Naive thymus-derived CD4-positive, alpha-beta T cell (primary cell): ENCODE results near the gene NEU4. TPM values are rescaled to one million over a fixed set of nuclear protein-coding genes. Genes with fewer than 3 reads are reported as not detected.

Experiments
- ATAC-seq: fragments of 150-1000 bp; cut with Tn5 transposase; 2 replicates; pipeline ENCODE4 v1.10.0; 2021; ENCODE audit warnings: mild to moderate bottlenecking, moderate library complexity
- CTCF ChIA-PET: fragments of 350-600 bp; sonication (Branson Sonifier 250); formaldehyde crosslinking; loops from one replicate; lab custom pipeline; 2021; ENCODE audit warnings: antibody characterized with exemption; lab: Charles Lee
- POLR2A ChIA-PET: fragments of 350-600 bp; sonication (Branson Sonifier 250); formaldehyde crosslinking; loops from one replicate; lab custom pipeline; 2021; ENCODE audit warnings: antibody characterized with exemption, inconsistent platforms; lab: Charles Lee
- DNase-seq, 9 donors: peaks; one replicate each; pipeline versions ENCODE4 v3.0.0 to v3.0.0-alpha.2; 2020 to 2022; ENCODE audit warnings: mixed read lengths in 1 of 9
- H3K27ac ChIP-seq: one replicate; pipeline ENCODE4 v1.7.0; 2013; ENCODE audit warnings: mild to moderate bottlenecking, low read depth, low read length, moderate library complexity
- H3K27me3 ChIP-seq, 2 donors: one replicate each; pipeline ENCODE4 v1.7.0; 2013; ENCODE audit warnings: low read length in 2 of 2, mild to moderate bottlenecking in 2 of 2, moderate library complexity in 2 of 2; ENCODE audit not compliant: control insufficient read depth in 2 of 2, insufficient read depth in 2 of 2
- H3K36me3 ChIP-seq, 3 experiments: 1 replicate in 2 of 3; 2 replicates in 1 of 3; pipeline ENCODE4 v1.7.0; 2013; ENCODE audit warnings: low read length in 3 of 3, mild to moderate bottlenecking in 3 of 3, moderate library complexity in 1 of 3; ENCODE audit not compliant: insufficient read depth in 3 of 3, control insufficient read depth in 2 of 3
- H3K4me1 ChIP-seq, 2 donors: one replicate each; pipeline ENCODE4 v1.7.0; 2013; ENCODE audit warnings: low read length in 2 of 2, mild to moderate bottlenecking in 2 of 2, moderate library complexity in 1 of 2; ENCODE audit not compliant: control insufficient read depth in 2 of 2, insufficient read depth in 2 of 2
- H3K4me3 ChIP-seq: 2 replicates; pipeline ENCODE4 v1.7.0; 2013; ENCODE audit warnings: mild to moderate bottlenecking, low read length
- H3K9me3 ChIP-seq, 3 experiments: 1 replicate in 2 of 3; 2 replicates in 1 of 3; pipeline ENCODE4 v1.7.0; 2013; ENCODE audit warnings: low read length in 3 of 3; ENCODE audit not compliant: control insufficient read depth in 2 of 3
- H3K27ac Mint-ChIP-seq, 9 donors: one replicate each; pipeline ENCODE4 v1.8.0; 2020 to 2022; ENCODE audit warnings: mixed read lengths in 9 of 9, mild to moderate bottlenecking in 8 of 9, moderate library complexity in 5 of 9, inconsistent platforms in 2 of 9
- H3K27me3 Mint-ChIP-seq, 5 donors: one replicate each; pipeline ENCODE4 v1.8.0; 2021 to 2022; ENCODE audit warnings: mixed read lengths in 5 of 5, mild to moderate bottlenecking in 1 of 5
- H3K36me3 Mint-ChIP-seq, 5 donors: one replicate each; pipeline ENCODE4 v1.8.0; 2020 to 2022; ENCODE audit warnings: mixed read lengths in 5 of 5, mild to moderate bottlenecking in 3 of 5, inconsistent platforms in 1 of 5
- H3K4me1 Mint-ChIP-seq, 7 donors: one replicate each; pipeline ENCODE4 v1.8.0; 2020 to 2022; ENCODE audit warnings: mixed read lengths in 7 of 7, mild to moderate bottlenecking in 3 of 7, inconsistent platforms in 1 of 7
- H3K4me3 Mint-ChIP-seq, 10 donors: one replicate each; pipeline ENCODE4 v1.8.0; 2020 to 2022; ENCODE audit warnings: mild to moderate bottlenecking in 10 of 10, mixed read lengths in 10 of 10, moderate library complexity in 6 of 10, inconsistent platforms in 2 of 10
- H3K9me3 Mint-ChIP-seq, 11 donors: one replicate each; pipeline ENCODE4 v1.8.0; 2020 to 2022; ENCODE audit warnings: mixed read lengths in 11 of 11, mild to moderate bottlenecking in 4 of 11, inconsistent platforms in 1 of 11, moderate library complexity in 1 of 11
- intact Hi-C, 2 donors: fragments of 100-400 bp; cut with micrococcal nuclease; formaldehyde crosslinking; loops; one replicate each; pipeline ENCODE4 v1.15.1; 2023
- polyA plus RNA-seq, 2 donors: library from polyadenylated mRNA; unstranded; fragments of 300-500 nt; fragmentation: Illumina TruSeq; gene quantifications; one replicate each; pipeline ENCODE4 v1.2.3, GENCODE V29; 2021
- total RNA-seq, 6 experiments: library from RNA in 5 of 6; stranded (reverse) in 5 of 6; gene quantifications; 1 replicate in 5 of 6; 2 replicates in 1 of 6; pipeline ENCODE4 v1.2.3 and lab custom pipeline; 2021 to 2026

The NEU4 gene
- total and polyA plus RNA-seq, 7 experiments from 2014 or later = 1.1 to 13.9 (median 1.2) TPM; not detected in 4

DNA sequence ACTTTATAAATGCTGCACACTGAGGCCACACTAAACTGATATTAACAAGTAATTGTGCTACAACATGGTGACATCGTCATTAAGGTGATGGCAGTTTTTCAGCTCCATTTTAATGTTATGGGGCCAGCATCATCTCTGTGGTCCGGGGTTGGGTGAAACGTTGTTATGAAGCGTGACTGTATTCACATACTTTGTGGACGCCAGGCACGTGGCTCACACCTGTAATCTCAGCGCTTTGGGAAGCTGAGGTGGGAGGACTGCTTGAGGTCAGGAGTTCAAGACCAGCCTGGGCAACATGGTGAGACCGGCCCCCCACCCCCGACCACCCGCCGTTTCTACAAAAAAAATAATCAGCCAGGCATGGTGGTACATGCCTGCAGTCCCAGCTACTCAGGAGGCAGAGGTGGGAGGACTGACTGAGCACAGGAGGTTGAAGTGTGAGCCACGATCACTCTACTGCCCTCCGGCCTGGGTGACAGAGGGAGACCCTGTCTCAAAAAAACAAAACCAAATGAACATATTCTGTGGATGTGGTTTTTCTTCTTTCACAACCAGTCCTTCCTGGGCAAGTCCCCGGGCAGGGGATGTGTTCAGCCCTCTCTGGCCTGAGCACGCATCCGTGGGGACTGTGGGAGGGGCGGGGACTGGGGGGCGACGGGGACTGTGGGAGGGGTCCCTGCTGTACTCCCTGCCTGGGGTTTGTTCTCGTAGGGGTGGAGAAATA is 45.3 kb upstream of the NEU4 start:
- Mint-ChIP-seq H3K27me3 (no peaks in the 10 kb centered on the region), H3K4me3 (peak overlapping the region in 1 of 10 donors; percentile 17), H3K27ac (peak overlapping the region in 1 of 9 donors; percentile 57), H3K36me3 (peaks cover 0 to 21% (median 19%) of the 10 kb centered on the region in 5 donors), H3K4me1 (peaks cover 0 to 15% (median 6%) of the 10 kb centered on the region in 7 donors), H3K9me3 (peaks cover 0 to 12% (median 4%) of the 10 kb centered on the region in 11 donors)
- DNase-seq = peak in 1 of 9 donors; percentile 1
- POLR2A ChIA-PET = interaction anchor here (0.5 kb wide), 1 partner anchor 77 kb away, joined by 6 read pairs; no protein-coding TSS in a partner anchor
- CTCF ChIA-PET = no interaction called here
- no peak overlapping the region for H3K4me3 ChIP-seq
- H3K27me3 ChIP-seq = no peaks in the 10 kb centered on the region
- H3K4me1 ChIP-seq = peaks cover 0 to 29% of the 10 kb centered on the region in 2 donors
- peak; percentile 55 for ATAC-seq
- peaks cover 0 to 5% (median 0%) of the 10 kb centered on the region in 3 experiments for H3K9me3 ChIP-seq
- H3K36me3 ChIP-seq = peaks cover 0 to 13% (median 5%) of the 10 kb centered on the region in 3 experiments
- intact Hi-C loops = no loop called here
- H3K27ac ChIP-seq = no peak overlapping the region

DNA sequence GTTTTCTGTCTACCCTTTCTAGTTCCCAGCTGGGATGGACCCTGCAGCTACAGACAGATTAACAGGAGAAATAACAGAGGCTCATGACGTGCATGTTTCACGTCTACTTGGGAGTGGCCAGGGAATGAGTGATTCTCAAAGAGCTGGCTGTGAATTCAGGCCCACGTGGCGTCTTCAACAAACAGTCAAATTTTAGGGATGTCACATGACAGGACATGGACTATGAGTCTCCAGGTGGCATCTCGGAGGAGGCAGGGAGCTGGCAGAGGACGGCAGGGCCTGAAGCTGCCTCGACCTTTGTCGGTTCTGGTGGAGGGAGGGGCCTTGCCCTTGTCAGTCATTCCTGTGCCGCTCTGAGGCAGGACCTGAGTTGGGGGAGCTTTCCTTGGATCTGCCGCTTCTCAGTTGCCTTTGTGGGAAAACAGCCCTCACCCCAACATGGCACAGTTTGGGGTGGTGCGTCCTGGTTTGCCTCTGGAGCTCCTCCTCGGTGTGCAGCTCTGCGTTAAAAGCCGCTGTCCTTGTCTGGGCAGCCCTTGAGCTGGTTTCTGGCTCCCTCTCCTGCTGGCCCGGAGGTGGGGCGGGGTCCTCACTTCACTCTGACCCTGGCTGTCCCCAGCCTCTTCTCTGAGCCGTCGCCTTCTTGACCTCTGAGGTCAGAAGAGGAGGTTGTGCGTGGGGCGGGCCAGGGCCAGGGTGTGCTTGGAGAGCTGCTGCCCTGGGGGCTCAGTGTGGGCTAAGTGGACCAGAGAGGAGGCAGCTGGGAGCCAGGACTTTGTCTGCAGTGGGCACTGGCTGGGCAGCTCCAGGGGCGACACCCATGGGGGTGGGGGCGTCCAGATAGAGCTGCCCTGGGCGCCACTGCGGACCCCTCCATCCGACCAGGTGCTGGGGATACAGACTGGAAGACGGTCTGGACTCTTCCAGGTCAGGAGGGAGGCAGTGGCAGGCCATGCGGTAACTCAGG is 44.4 kb upstream of the NEU4 start:
- POLR2A ChIA-PET = interaction anchor here (0.5 kb wide), 1 partner anchor 77 kb away, joined by 6 read pairs; no protein-coding TSS in a partner anchor
- H3K4me1 ChIP-seq = peaks cover 0 to 29% of the 10 kb centered on the region in 2 donors

DNA sequence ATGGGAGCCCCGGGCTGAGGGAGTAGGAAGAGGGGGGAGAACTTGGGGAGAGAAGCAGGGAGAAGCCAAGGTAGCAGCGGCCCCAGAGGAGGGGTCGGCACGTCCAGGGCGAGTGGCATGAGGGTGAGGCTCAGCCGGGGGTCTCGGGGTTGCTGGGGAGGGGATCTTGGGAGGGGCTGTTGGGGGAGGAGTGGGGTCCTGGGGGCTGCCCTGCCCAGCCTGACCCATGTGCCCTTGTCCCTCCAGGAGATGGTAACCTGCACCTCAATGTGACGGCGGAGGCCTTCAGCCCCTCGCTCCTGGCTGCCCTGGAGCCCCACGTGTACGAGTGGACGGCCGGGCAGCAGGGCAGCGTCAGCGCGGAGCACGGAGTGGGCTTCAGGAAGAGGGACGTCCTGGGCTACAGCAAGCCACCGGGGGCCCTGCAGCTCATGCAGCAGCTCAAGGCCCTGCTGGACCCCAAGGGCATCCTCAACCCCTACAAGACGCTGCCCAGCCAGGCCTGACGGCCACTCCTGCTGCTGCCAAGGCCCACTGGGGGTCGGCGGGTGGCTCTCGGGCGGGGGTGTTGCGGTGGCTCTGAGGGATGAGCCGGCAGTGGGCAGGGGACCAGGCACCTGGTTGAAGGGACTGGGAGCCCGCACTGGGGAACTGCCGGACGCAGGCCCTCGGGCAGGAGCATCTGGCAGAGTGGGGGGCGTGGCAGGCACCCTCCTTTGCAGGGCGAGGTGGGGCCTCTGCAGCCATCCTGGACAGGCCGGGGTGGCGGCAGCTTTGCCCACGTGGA is 41.3 kb upstream of the NEU4 start:
- no peaks in the 10 kb centered on the region for H3K9me3 Mint-ChIP-seq
- CTCF ChIA-PET = interaction anchor here (0.6 kb wide), 1 partner anchor 1159 kb away, joined by 3 read pairs; no protein-coding TSS in a partner anchor
- peaks cover 9 to 13% (median 11%) of the 10 kb centered on the region in 7 donors for H3K4me1 Mint-ChIP-seq

More for the DNA sequence above, 44.4 kb upstream of the NEU4 start:
- ATAC-seq (no peak), DNase-seq (no peak)
- Mint-ChIP-seq H3K36me3 (peaks cover 0 to 15% (median 12%) of the 10 kb centered on the region in 5 donors), H3K4me1 (peaks cover 0 to 15% (median 6%) of the 10 kb centered on the region in 7 donors), H3K9me3 (peaks cover 0 to 9% (median 4%) of the 10 kb centered on the region in 11 donors), H3K27me3 (no peaks in the 10 kb centered on the region), H3K27ac (peak overlapping the region in 2 of 9 donors; percentile 16 to 30), H3K4me3 (no peak overlapping the region)
- Histone ChIP-seq H3K36me3 (peaks cover 0 to 9% (median under 1%) of the 10 kb centered on the region in 3 experiments), H3K27me3 (no peaks in the 10 kb centered on the region), H3K4me3 (no peak overlapping the region), H3K27ac (no peak overlapping the region), H3K9me3 (peaks cover 0 to 5% (median 0%) of the 10 kb centered on the region in 3 experiments)
- intact Hi-C loops = no loop called here
- CTCF ChIA-PET = no interaction called here

DNA sequence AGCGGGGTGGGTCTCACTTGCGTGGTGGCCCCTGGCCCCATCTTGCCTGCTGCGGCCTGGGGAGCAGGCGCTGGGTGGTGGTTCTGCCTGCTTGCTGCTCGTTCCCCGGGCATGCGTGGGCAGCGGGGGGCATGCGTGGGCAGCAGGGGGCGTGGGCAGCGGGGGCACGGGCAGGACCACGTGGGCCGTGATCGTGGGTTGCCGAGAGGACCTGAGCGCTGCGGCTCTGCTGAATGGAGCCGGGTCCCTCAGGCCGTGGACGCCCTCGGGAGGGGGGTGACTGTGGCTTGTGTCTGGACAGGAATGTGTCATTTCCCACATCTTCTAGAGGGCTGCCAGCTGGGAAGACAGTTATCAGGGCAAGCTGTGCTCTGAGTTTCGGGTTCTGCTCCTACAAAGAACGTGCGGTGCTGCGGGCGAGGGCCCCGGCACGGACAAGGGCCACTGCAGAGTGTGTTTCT is 40.7 kb upstream of the NEU4 start:
- H3K4me1 Mint-ChIP-seq = peaks cover 6 to 14% (median 12%) of the 10 kb centered on the region in 7 donors
- no peak overlapping the region for H3K27ac Mint-ChIP-seq
- no peak for ATAC-seq

More for the DNA sequence above, 41.3 kb upstream of the NEU4 start:
- Histone ChIP-seq H3K27ac (no peak overlapping the region), H3K4me1 (peaks cover 3 to 23% of the 10 kb centered on the region in 2 donors), H3K27me3 (no peaks in the 10 kb centered on the region), H3K9me3 (no peaks in the 10 kb centered on the region), H3K4me3 (no peak overlapping the region), H3K36me3 (peaks cover 0 to 5% (median 0%) of the 10 kb centered on the region in 3 experiments)
- H3K27me3 Mint-ChIP-seq = no peaks in the 10 kb centered on the region
- H3K4me3 Mint-ChIP-seq = no peak overlapping the region
- intact Hi-C loops = no loop called here
- peaks cover 0 to 2% (median 0%) of the 10 kb centered on the region in 5 donors for H3K36me3 Mint-ChIP-seq
- ATAC-seq (no peak), DNase-seq (peak in 1 of 9 donors; percentile 16)
- POLR2A ChIA-PET = no interaction called here
- H3K27ac Mint-ChIP-seq = no peak overlapping the region

DNA sequence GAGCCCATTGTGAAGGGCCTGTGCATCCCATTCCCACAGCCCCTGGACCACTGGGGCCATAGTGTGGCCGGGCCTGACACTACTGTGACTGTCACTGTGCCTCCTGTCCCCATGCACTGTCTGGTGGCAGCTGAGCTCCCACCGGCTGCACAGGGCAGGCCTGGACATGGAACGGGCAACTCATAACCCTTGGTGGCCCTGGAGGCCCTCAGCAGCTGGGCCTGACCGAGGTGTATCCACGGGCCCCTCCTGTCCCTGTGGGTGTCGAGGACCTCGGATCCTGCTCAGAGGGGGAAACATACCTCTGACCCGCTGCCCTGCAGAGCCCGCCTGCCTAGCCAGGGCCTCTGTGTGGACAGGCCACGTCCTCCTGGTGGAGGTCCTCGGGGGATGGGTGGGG is 40.1 kb upstream of the NEU4 start:
- intact Hi-C loops = no loop called here
- ChIA-PET CTCF (no interaction called here), POLR2A (no interaction called here)
- peaks cover 6 to 14% (median 12%) of the 10 kb centered on the region in 7 donors for H3K4me1 Mint-ChIP-seq
- no peak overlapping the region for H3K4me3 Mint-ChIP-seq
- DNase-seq (peak in 1 of 9 donors; percentile 14), ATAC-seq (no peak)
- no peak overlapping the region for H3K27ac Mint-ChIP-seq
- Histone ChIP-seq H3K4me3 (no peak overlapping the region), H3K4me1 (peaks cover 8 to 19% of the 10 kb centered on the region in 2 donors), H3K27ac (no peak overlapping the region), H3K27me3 (no peaks in the 10 kb centered on the region), H3K36me3 (no peaks in the 10 kb centered on the region), H3K9me3 (no peaks in the 10 kb centered on the region)
- no peaks in the 10 kb centered on the region for H3K27me3 Mint-ChIP-seq
- no peaks in the 10 kb centered on the region for H3K9me3 Mint-ChIP-seq
- H3K36me3 Mint-ChIP-seq = no peaks in the 10 kb centered on the region

More for the DNA sequence above, 40.7 kb upstream of the NEU4 start:
- POLR2A ChIA-PET = no interaction called here
- no peak overlapping the region for H3K27ac ChIP-seq
- H3K4me1 ChIP-seq = peaks cover 8 to 25% of the 10 kb centered on the region in 2 donors
- DNase-seq = peak in 1 of 9 donors; percentile 20
- H3K27me3 Mint-ChIP-seq = no peaks in the 10 kb centered on the region
- no peaks in the 10 kb centered on the region for H3K27me3 ChIP-seq
- H3K4me3 ChIP-seq = no peak overlapping the region
- H3K36me3 ChIP-seq = peaks cover 0 to 4% (median 0%) of the 10 kb centered on the region in 3 experiments
- H3K36me3 Mint-ChIP-seq = no peaks in the 10 kb centered on the region
- CTCF ChIA-PET = interaction anchor here (0.6 kb wide), 1 partner anchor 1159 kb away, joined by 3 read pairs; no protein-coding TSS in a partner anchor
- no peak overlapping the region for H3K4me3 Mint-ChIP-seq
- no peaks in the 10 kb centered on the region for H3K9me3 ChIP-seq
- intact Hi-C loops = no loop called here
- no peaks in the 10 kb centered on the region for H3K9me3 Mint-ChIP-seq
